WI38 (cell line): ENCODE results near the gene HS3ST5.
"Not testable (repeated sequence)": the region's sequence is repeated elsewhere in the genome, so short reads cannot be mapped to it uniquely, and the experiment has no call there.

Experiments
- H3K4me3 ChIP-seq: 2 replicates; pipeline ENCODE4 v1.5.1; 2011; ENCODE audit warnings: low read depth, mild to moderate bottlenecking, control low read depth, low read length
- CTCF ChIP-seq: IDR thresholded peaks from 2 replicates; pipeline ENCODE4 v1.5.1; 2012; ENCODE audit warnings: low read depth, mild to moderate bottlenecking, control low read depth, low read length

The HS3ST5 gene

GRCh38 chr6:114339706-114340105 is 3.1 kb downstream of the HS3ST5 start:
- no peak for TF ChIP-seq CTCF
- 0 out of 2 replicates have a peak overlapping the region, but pooled peaks have one; percentile 5 for H3K4me3 ChIP-seq

DNA sequence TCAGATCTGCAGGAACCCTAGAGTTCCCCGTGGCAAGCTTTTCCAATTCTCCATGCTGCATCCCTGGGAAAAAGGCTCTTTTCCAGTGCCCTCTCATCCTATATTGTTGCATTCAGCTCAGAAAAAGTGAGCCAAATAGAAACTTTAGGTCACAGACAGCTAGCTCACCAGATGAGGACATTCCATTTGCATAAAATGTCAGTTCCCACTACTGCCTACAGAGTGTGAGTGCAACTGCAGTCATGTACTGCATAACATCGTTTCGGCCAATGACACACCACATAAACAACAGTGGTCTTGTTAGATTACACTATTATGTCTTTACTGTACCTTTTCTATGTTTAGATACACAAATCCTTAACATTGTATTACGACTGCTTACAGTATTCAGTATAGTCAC is 8.6 kb downstream of the HS3ST5 start:
- TF ChIP-seq CTCF, result no peak

DNA sequence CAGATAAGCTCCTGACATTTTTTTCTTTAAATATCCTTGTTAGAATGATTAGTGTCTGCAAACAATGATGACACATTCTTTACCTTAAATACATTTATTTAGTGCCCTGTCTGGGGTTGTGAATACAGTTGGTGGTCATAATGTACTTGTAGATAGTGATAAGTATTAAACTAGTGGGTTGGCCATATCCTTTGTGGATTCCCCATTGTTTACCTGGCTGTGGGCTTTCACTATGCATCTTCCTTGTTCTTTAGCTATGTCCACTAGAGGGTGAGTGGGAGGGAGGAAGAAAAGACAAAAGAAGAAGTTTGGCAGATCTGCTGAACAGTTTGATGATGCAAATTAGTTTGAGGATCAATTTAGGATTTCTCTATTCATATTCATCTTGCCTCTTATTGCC is 15.7 kb downstream of the HS3ST5 start:
- TF ChIP-seq CTCF, result no peak; the same call in 1 of the 2 replicates
- no peak overlapping the region for H3K4me3 ChIP-seq

More for the DNA sequence above, 8.6 kb downstream of the HS3ST5 start:
- H3K4me3 ChIP-seq, result no peak overlapping the region

GRCh38 chr6:114323784-114324183 is 19.0 kb downstream of the HS3ST5 start:
- TF ChIP-seq CTCF, result no peak
- no peak overlapping the region for H3K4me3 ChIP-seq

DNA sequence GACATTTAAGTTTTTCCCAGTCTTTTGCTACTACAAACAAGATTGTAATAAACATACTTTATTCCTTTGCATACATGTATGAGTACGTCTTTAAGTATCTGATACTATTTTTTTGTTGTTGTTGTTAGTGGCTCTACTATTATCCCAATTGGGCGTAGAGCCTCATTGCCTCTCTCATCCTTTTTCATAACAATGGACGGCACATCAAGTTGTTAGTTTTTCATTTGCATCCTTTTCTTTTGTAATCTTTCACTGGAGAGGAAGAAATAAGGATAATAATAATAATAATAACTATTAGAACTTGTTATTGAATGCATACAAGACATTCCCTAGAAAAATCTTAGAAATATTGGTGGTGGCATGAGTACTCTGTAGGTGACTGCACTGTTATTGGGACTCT is 23.1 kb downstream of the HS3ST5 start:
- no peak for TF ChIP-seq CTCF

GRCh38 chr6:114315831-114316595 is 26.8 kb downstream of the HS3ST5 start:
- no peak overlapping the region for H3K4me3 ChIP-seq
- TF ChIP-seq CTCF, result no peak

More for the DNA sequence above, 23.1 kb downstream of the HS3ST5 start:
- H3K4me3 ChIP-seq, result no peak overlapping the region

DNA sequence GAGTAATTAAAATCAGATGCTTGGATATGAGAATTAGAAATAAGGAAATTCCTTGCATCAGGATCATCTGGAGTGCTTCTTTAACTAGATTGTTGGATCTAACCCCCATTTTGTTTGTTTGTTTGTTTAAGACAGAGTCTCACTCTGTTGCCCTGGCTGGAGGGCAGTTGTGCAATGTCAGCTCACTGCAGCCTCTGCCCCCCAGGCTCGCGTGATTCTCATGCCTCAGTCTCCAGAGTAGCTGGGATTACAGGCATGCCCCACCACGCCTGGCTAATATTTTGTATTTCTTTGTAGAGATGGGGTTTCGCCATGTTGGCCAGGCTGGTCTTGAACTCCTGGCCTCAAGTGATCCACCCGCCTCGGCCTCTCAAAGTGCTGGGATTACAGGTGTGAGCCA is 29.0 kb downstream of the HS3ST5 start:
- H3K4me3 ChIP-seq, result not testable (repeated sequence)

DNA sequence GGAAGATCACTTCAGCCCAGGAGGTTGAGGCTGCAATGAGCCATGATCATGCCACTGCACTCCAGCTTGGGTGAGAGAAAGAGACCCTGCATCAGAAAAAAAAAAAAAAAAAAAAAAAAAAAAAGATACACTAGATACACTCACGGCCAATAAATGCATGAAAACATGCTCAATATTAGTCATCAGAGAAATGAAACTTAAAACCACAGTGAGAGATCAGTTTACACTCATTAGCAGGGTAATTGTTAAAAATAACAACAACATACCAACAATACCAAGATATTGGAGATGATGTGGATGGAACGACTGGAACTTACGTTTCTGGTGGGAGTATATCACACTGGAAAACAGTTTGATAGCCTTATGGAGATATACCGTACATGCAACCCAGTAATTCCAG is 29.9 kb downstream of the HS3ST5 start:
- TF ChIP-seq CTCF, result no peak
- H3K4me3 ChIP-seq, result no peak overlapping the region
